ENCODE results near the gene SLC4A2.
"Not testable (repeated sequence)": the region's sequence is repeated elsewhere in the genome, so short reads cannot be mapped to it uniquely, and the experiment has no call there.

The SLC4A2 gene

GRCh38 chr7:151024435-151025056, 34.8 kb upstream of the SLC4A2 start, which contains the start of gene ATG9B:
Gene ATG9B, minus strand, starts transcription at chr7:151024494. Its CDS starts 71 bp downstream, at chr7:151024423.
- DNase-seq: no peak

- no peak for DNase-seq
These were observed 33.3 kb upstream of the SLC4A2 start for GRCh38 chr7:151025924-151026671.

GRCh38 chr7:151026771-151027727, 32.3 kb upstream of the SLC4A2 start:
- DNase-seq: not testable (repeated sequence)

GRCh38 chr7:151027728-151028130, 31.7 kb upstream of the SLC4A2 start:
- not testable (repeated sequence) for DNase-seq

- DNase-seq: peak; percentile 98
These were observed 31.1 kb upstream of the SLC4A2 start, which contains the start of gene ABCB8 for GRCh38 chr7:151028131-151028947. Gene ABCB8, plus strand, starts transcription at chr7:151028450. Its CDS starts 66 bp downstream, at chr7:151028516.

GRCh38 chr7:151028948-151029501, 30.4 kb upstream of the SLC4A2 start:
- DNase-seq: no peak

GRCh38 chr7:151031011-151031410, 28.4 kb upstream of the SLC4A2 start:
- no peak for DNase-seq

- no peak for DNase-seq
These were observed 26.2 kb upstream of the SLC4A2 start for GRCh38 chr7:151032936-151033863.

GRCh38 chr7:151033864-151034249, 25.5 kb upstream of the SLC4A2 start:
- DNase-seq: no peak

- no peak for DNase-seq
These were observed 24.9 kb upstream of the SLC4A2 start for GRCh38 chr7:151034312-151035025.

- DNase-seq: no peak
These were observed 24.2 kb upstream of the SLC4A2 start for GRCh38 chr7:151035026-151035717.

- no peak for DNase-seq
These were observed 23.5 kb upstream of the SLC4A2 start for GRCh38 chr7:151035902-151036301.

- peak; percentile 80 for DNase-seq
These were observed 20.2 kb upstream of the SLC4A2 start for GRCh38 chr7:151038951-151039849.

- DNase-seq: no peak
These were observed 19.4 kb upstream of the SLC4A2 start for GRCh38 chr7:151039850-151040548.

- no peak for DNase-seq
These were observed 18.6 kb upstream of the SLC4A2 start for GRCh38 chr7:151040616-151041375.

- not testable (repeated sequence) for DNase-seq
These were observed 15.9 kb upstream of the SLC4A2 start for GRCh38 chr7:151043449-151043848.

- DNase-seq: no peak
These were observed 15.4 kb upstream of the SLC4A2 start for GRCh38 chr7:151043959-151044358.
